ENCODE data around the gene RSPH9.
"Not testable (repeated sequence)": the region's sequence is repeated elsewhere in the genome, so short reads cannot be mapped to it uniquely, and the experiment has no call there.

RSPH9 gene

DNA sequence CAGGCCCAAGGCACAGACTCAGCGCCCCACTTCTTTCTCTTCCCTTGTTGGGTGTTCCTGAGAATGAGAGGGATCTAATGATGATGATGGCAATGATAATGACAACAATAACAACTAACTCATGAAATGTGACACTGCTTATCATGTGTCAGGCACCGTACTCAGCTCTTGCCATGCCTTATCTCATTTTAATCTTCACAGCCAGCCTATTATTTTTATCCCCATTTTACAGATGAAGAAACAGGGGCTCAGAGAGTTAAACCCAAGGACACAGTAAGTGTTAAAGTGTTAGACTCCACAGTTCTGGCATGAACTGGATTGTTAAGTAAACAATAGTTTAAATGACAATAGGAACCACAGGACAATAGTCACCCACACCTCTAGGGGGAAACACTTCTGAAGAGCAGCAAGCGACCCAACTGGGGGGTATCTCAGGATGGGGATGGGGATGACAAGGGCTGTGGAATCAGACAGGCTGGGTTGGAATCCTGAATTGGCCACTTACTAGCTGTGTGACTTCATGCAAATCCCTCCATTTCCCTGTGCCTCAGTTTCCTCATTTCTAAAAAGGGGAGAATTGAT, 12.5 kb downstream of the RSPH9 start:
- H3K27ac ChIP-seq (ENCODE audit: low read depth, low read length) = no peak overlapping the region
- no peak overlapping the region for H3K9ac ChIP-seq (ENCODE audit: low read length)
- no peak for DNase-seq
- no CpG with 5 or more reads among the region's 3 CpGs for WGBS (ENCODE audit: extremely low coverage, insufficient coverage, low lambda C conversion rate)
- no peaks in the 10 kb centered on the region for H3K79me2 ChIP-seq (ENCODE audit: control insufficient read depth, insufficient read depth, low read length)
- H3K4me2 ChIP-seq (ENCODE audit: low read length) = no peak overlapping the region
- H3K36me3 ChIP-seq (ENCODE audit: control insufficient read depth, insufficient read depth, low read length) = no peaks in the 10 kb centered on the region
- no peak overlapping the region for H3K4me3 ChIP-seq (ENCODE audit: low read length)
- H3K79me1 ChIP-seq (ENCODE audit: low read length) = no peaks in the 10 kb centered on the region
- no peak overlapping the region for H2AK5ac ChIP-seq (ENCODE audit: low read length)
- H2BK5ac ChIP-seq (ENCODE audit: low read length) = no peak overlapping the region
- H3K27me3 ChIP-seq (ENCODE audit: insufficient read depth, low read length, poor library complexity) = no peaks in the 10 kb centered on the region
- no peak overlapping the region for H3K18ac ChIP-seq (ENCODE audit: low read length)
- no peak overlapping the region for H3K23ac ChIP-seq (ENCODE audit: low read length)
- no peak overlapping the region for H2BK120ac ChIP-seq (ENCODE audit: low read depth, low read length)
- no peak overlapping the region for H2BK15ac ChIP-seq (replicated peaks; ENCODE audit: low read depth)
- no peak overlapping the region for H3K56ac ChIP-seq (ENCODE audit: low read length)
- no peak overlapping the region for H4K5ac ChIP-seq (ENCODE audit: low read length)
- no peak overlapping the region for H3K4ac ChIP-seq (ENCODE audit: low read depth, low read length)
- no peaks in the 10 kb centered on the region for H3K4me1 ChIP-seq (ENCODE audit: control insufficient read depth, low read depth, low read length)
- no peak overlapping the region for H4K8ac ChIP-seq (ENCODE audit: low read depth, low read length)

DNA sequence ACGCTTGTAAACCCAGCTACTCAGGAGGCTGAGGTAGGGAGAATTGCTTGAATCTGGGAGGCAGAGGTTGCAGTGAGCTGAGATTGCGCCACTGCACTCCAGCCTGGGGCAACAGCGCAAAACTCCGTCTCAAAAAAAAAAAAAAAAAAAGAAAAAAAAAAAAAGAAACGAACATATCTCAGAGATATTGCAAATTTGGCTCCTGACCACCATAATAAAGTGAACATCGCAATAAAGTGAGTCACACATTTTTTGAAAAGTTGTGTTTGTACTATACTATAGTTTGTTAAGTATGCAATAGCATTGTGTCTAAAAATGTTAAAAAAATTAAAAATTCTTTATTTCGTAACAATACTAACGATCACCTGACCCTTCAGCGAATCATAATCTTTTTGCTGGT, 13.3 kb downstream of the RSPH9 start:
- Histone ChIP-seq H3K27me3 (ENCODE audit: insufficient read depth, low read length, poor library complexity) (no peaks in the 10 kb centered on the region), H3K27ac (ENCODE audit: low read depth, low read length) (no peak overlapping the region), H3K4me1 (ENCODE audit: control insufficient read depth, low read depth, low read length) (no peaks in the 10 kb centered on the region), H2AK5ac (ENCODE audit: low read length) (no peak overlapping the region), H3K56ac (ENCODE audit: low read length) (no peak overlapping the region), H3K79me2 (ENCODE audit: control insufficient read depth, insufficient read depth, low read length) (no peaks in the 10 kb centered on the region), H2BK120ac (ENCODE audit: low read depth, low read length) (no peak overlapping the region), H3K4me3 (ENCODE audit: low read length) (no peak overlapping the region), H3K9ac (ENCODE audit: low read length) (no peak overlapping the region), H3K4me2 (ENCODE audit: low read length) (no peak overlapping the region), H2BK5ac (ENCODE audit: low read length) (no peak overlapping the region), H3K18ac (ENCODE audit: low read length) (no peak overlapping the region), H3K4ac (ENCODE audit: low read depth, low read length) (no peak overlapping the region), H4K5ac (ENCODE audit: low read length) (no peak overlapping the region), H3K23ac (ENCODE audit: low read length) (no peak overlapping the region), H3K36me3 (ENCODE audit: control insufficient read depth, insufficient read depth, low read length) (no peaks in the 10 kb centered on the region), H4K8ac (ENCODE audit: low read depth, low read length) (no peak overlapping the region), H2BK15ac (replicated peaks; ENCODE audit: low read depth) (no peak overlapping the region), H3K79me1 (ENCODE audit: low read length) (no peaks in the 10 kb centered on the region)
- DNase-seq = no peak
- no CpG with 5 or more reads among the region's 9 CpGs for WGBS (ENCODE audit: extremely low coverage, insufficient coverage, low lambda C conversion rate)

DNA sequence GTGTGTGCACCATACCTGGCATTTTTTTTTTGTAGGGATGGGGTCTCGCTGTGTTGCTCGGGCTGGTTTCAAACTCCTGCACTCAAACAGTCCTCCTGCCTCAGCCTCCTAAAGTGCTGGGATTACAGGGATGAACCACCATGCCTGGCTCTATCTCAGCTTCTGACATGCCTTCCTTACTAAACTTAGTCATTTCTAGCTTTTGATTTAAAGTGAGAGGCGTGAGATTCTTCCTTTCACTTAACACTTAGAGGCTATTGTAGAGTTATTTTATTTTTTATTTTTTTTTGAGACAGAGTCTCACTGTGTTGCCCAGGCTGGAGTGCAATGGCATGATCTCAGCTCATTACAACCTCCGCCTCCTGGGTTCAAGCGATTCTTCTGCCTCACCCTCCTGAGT, 18.1 kb downstream of the RSPH9 start:
- not testable (repeated sequence) for H3K36me3 ChIP-seq (ENCODE audit: control insufficient read depth, insufficient read depth, low read length); H2AK5ac ChIP-seq (ENCODE audit: low read length); H3K56ac ChIP-seq (ENCODE audit: low read length); H3K79me1 ChIP-seq (ENCODE audit: low read length); H2BK5ac ChIP-seq (ENCODE audit: low read length); H3K27me3 ChIP-seq (ENCODE audit: insufficient read depth, low read length, poor library complexity); H3K9ac ChIP-seq (ENCODE audit: low read length); H2BK15ac ChIP-seq (replicated peaks; ENCODE audit: low read depth); H3K4me1 ChIP-seq (ENCODE audit: control insufficient read depth, low read depth, low read length); H4K8ac ChIP-seq (ENCODE audit: low read depth, low read length); H2BK120ac ChIP-seq (ENCODE audit: low read depth, low read length); H3K4ac ChIP-seq (ENCODE audit: low read depth, low read length); DNase-seq; H3K27ac ChIP-seq (ENCODE audit: low read depth, low read length); H3K18ac ChIP-seq (ENCODE audit: low read length); H3K4me2 ChIP-seq (ENCODE audit: low read length); H3K23ac ChIP-seq (ENCODE audit: low read length); H4K5ac ChIP-seq (ENCODE audit: low read length); H3K79me2 ChIP-seq (ENCODE audit: control insufficient read depth, insufficient read depth, low read length); H3K4me3 ChIP-seq (ENCODE audit: low read length)
- WGBS (ENCODE audit: extremely low coverage, insufficient coverage, low lambda C conversion rate) = no CpG with 5 or more reads among the region's 5 CpGs

DNA sequence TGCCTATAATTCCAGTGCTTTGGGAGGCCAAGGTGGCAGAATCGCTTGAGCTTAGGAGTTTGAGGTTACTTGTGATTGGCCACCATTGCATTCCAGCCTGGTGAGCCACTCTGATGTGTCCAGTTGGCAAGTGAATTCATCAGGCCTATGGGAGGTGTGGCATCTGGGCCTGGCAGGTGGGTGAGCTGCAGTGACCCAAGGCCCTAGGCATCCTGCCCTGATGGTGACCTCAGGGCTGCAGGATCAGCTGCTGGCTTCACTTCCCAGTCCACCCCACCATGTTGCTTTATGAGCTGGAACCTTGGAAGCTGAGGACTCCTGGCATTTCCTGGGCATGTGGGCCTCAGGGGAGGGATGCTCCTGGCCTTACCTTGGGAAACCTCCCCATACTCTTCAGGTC, 20.5 kb downstream of the RSPH9 start:
- no peak overlapping the region for H3K4me2 ChIP-seq (ENCODE audit: low read length)
- no peaks in the 10 kb centered on the region for H3K27me3 ChIP-seq (ENCODE audit: insufficient read depth, low read length, poor library complexity)
- H4K5ac ChIP-seq (ENCODE audit: low read length) = no peak overlapping the region
- H3K56ac ChIP-seq (ENCODE audit: low read length) = no peak overlapping the region
- no peaks in the 10 kb centered on the region for H3K79me1 ChIP-seq (ENCODE audit: low read length)
- no peaks in the 10 kb centered on the region for H3K36me3 ChIP-seq (ENCODE audit: control insufficient read depth, insufficient read depth, low read length)
- no peak overlapping the region for H3K4me3 ChIP-seq (ENCODE audit: low read length)
- no peak overlapping the region for H3K4ac ChIP-seq (ENCODE audit: low read depth, low read length)
- H3K27ac ChIP-seq (ENCODE audit: low read depth, low read length) = no peak overlapping the region
- H2BK120ac ChIP-seq (ENCODE audit: low read depth, low read length) = no peak overlapping the region
- no peak overlapping the region for H2BK5ac ChIP-seq (ENCODE audit: low read length)
- peaks cover 15% of the 10 kb centered on the region for H3K4me1 ChIP-seq (ENCODE audit: control insufficient read depth, low read depth, low read length)
- no peak overlapping the region for H3K23ac ChIP-seq (ENCODE audit: low read length)
- no peak overlapping the region for H2BK15ac ChIP-seq (replicated peaks; ENCODE audit: low read depth)
- no peak overlapping the region for H3K9ac ChIP-seq (ENCODE audit: low read length)
- no CpG with 5 or more reads among the region's 1 CpG for WGBS (ENCODE audit: extremely low coverage, insufficient coverage, low lambda C conversion rate)
- H4K8ac ChIP-seq (ENCODE audit: low read depth, low read length) = no peak overlapping the region
- no peaks in the 10 kb centered on the region for H3K79me2 ChIP-seq (ENCODE audit: control insufficient read depth, insufficient read depth, low read length)
- no peak overlapping the region for H3K18ac ChIP-seq (ENCODE audit: low read length)
- peak; percentile 11 for DNase-seq
- H2AK5ac ChIP-seq (ENCODE audit: low read length) = no peak overlapping the region

DNA sequence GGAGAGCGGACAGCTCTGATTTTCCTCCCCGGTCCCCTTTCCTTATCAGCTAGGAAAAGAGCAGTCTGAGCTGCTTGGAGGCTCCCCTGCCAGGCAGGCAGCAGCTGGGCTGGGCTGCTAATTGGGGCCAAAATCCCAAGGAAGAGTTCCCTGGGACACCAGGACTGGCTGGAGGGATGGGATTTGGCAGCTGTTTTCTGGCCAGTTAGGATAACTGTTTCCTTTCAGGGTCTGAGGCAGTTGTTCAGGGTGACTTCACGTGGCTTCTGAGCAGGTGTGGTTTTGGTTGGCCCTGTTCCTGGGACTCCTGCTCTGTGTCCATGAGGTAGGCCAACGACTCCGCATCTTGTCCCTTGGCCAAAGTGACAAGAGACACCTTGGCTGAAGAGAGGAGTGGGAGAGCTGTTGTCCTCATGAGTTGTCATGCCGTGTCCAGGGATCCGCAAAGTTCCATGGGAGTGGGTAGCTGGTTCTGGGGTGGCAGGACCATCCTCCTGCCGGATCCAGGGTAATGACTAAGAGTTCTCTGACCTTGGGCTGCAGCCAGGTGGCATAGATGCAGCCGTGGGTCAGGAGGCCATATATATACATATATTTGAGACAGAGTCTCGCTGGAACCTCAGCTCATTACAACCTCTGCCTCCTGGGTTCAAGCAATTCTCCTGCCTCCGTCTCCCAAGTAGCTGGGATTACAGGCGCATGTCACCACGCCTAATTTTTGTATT, 21.5 kb downstream of the RSPH9 start:
- Histone ChIP-seq H4K8ac (ENCODE audit: low read depth, low read length) (no peak overlapping the region), H4K5ac (ENCODE audit: low read length) (no peak overlapping the region), H3K79me1 (ENCODE audit: low read length) (no peaks in the 10 kb centered on the region), H2BK120ac (ENCODE audit: low read depth, low read length) (no peak overlapping the region), H2BK5ac (ENCODE audit: low read length) (no peak overlapping the region), H3K27ac (ENCODE audit: low read depth, low read length) (no peak overlapping the region), H2AK5ac (ENCODE audit: low read length) (no peak overlapping the region), H3K23ac (ENCODE audit: low read length) (no peak overlapping the region), H3K4ac (ENCODE audit: low read depth, low read length) (no peak overlapping the region), H3K27me3 (ENCODE audit: insufficient read depth, low read length, poor library complexity) (no peaks in the 10 kb centered on the region), H3K4me3 (ENCODE audit: low read length) (no peak overlapping the region), H3K79me2 (ENCODE audit: control insufficient read depth, insufficient read depth, low read length) (no peaks in the 10 kb centered on the region), H3K4me2 (ENCODE audit: low read length) (no peak overlapping the region), H2BK15ac (replicated peaks; ENCODE audit: low read depth) (no peak overlapping the region), H3K56ac (ENCODE audit: low read length) (no peak overlapping the region), H3K36me3 (ENCODE audit: control insufficient read depth, insufficient read depth, low read length) (peaks cover 1% of the 10 kb centered on the region), H3K4me1 (ENCODE audit: control insufficient read depth, low read depth, low read length) (peaks cover 15% of the 10 kb centered on the region), H3K9ac (ENCODE audit: low read length) (no peak overlapping the region), H3K18ac (ENCODE audit: low read length) (no peak overlapping the region)
- no CpG with 5 or more reads among the region's 13 CpGs for WGBS (ENCODE audit: extremely low coverage, insufficient coverage, low lambda C conversion rate)
- peak; percentile 13 for DNase-seq

Data from mesendoderm (in vitro differentiated cells).